ENCODE measurements around the gene ANXA6.

DNA sequence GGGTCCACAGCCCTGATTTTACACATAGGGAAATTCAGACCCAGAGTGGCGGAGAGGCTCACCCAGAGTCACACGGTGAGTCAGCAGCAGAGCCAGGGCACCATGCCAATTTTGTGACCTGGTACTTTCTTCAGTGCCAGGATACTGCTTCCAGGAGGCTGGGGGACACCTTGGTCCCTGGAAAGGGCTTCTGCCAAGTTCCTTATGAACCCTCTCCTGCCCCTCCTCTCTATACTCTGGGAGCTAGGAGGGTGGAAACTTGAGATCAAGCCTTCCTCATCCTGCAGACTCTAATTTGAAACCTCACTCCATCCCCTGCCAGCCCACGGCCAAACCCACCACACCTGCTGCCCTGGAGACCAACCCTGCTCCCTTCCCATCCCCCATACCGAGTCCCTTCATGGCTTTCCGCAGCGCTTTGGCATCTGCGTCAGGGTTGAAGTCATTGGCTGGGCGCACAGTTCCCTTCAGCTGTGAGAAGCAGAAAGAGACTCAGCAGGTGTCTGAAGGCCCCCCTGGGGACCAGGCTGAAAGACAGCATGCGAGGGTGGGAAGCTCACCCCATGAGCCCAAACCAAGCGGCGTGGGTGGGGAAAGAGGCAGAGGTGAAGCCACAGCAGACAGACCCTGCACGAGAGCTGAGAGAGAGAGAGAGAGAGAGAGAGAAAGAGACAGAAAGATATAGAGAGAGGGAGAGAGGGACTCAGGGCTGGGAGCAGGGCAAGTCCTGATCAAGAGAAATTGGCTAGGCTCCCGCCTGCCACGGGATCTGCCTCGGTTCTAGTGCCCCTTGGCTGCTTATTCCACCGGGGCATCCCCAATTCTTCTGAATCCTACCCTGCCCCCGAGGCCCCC lies 33.5 kb downstream of the ANXA6 start:
- TF ChIP-seq, protein P1, sequence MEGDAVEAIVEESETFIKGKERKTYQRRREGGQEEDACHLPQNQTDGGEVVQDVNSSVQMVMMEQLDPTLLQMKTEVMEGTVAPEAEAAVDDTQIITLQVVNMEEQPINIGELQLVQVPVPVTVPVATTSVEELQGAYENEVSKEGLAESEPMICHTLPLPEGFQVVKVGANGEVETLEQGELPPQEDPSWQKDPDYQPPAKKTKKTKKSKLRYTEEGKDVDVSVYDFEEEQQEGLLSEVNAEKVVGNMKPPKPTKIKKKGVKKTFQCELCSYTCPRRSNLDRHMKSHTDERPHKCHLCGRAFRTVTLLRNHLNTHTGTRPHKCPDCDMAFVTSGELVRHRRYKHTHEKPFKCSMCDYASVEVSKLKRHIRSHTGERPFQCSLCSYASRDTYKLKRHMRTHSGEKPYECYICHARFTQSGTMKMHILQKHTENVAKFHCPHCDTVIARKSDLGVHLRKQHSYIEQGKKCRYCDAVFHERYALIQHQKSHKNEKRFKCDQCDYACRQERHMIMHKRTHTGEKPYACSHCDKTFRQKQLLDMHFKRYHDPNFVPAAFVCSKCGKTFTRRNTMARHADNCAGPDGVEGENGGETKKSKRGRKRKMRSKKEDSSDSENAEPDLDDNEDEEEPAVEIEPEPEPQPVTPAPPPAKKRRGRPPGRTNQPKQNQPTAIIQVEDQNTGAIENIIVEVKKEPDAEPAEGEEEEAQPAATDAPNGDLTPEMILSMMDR (IDR thresholded peaks at IDR 0.05) = no peak
- TF ChIP-seq POLR2A (IDR thresholded peaks at IDR 0.05) = no peak

Data from stomach (tissue), 4 donors.